H1 (cell line): ENCODE data around the gene KATNA1. TPM values are rescaled to one million over a fixed set of nuclear protein-coding genes. Genes with fewer than 3 reads are reported as not detected.

Experiments used
- EGR1 ChIP-seq: IDR thresholded peaks from 2 replicates; pipeline ENCODE4 v1.6.1; 2011; ENCODE audit warnings: low read depth, low read length, borderline replicate concordance
- GTF2F1 ChIP-seq: IDR thresholded peaks from 2 replicates; pipeline ENCODE4 v1.6.1; 2012; ENCODE audit warnings: low read depth, low read length, improper control_type of control experiment, borderline replicate concordance
- MAX ChIP-seq: IDR thresholded peaks from 2 replicates; pipeline ENCODE4 v1.6.1; 2012; ENCODE audit warnings: inconsistent platforms
- NRF1 ChIP-seq: IDR thresholded peaks from 2 replicates; pipeline ENCODE4 v1.6.1; 2011; ENCODE audit warnings: mild to moderate bottlenecking, low read depth, low read length, improper control_type of control experiment
- PHF8 ChIP-seq: fragments of 200-600 bp; sonication (generic); conservative IDR thresholded peaks from 2 replicates; pipeline ENCODE4 v1.7.1; 2012; ENCODE audit warnings: low read depth, mild to moderate bottlenecking, inconsistent platforms, low read length, moderate library complexity
- TAF1 ChIP-seq: IDR thresholded peaks from 2 replicates; pipeline ENCODE4 v1.6.1; 2011; ENCODE audit warnings: mild to moderate bottlenecking, low read depth, low read length
- TCF12 ChIP-seq: IDR thresholded peaks from 2 replicates; pipeline ENCODE4 v1.6.1; 2011; ENCODE audit warnings: low read depth, mild to moderate bottlenecking, low read length
- polyA plus RNA-seq, 7 experiments: library from polyadenylated mRNA; depleted of rRNA in 3 of 7; stranded (reverse) in 5 of 7; unstranded in 2 of 7; fragments of >200 nt in 5 of 7; fragments of 200-250 nt in 2 of 7; gene quantifications; 1 replicate in 5 of 7; 2 replicates in 1 of 7; 4 replicates in 1 of 7; pipeline versions ENCODE4 v1.2.1 to v1.2.3, GENCODE V29; 2011 to 2013; ENCODE audit warnings: missing spikeins in 2 of 7, mixed read lengths in 2 of 7
- total RNA-seq: library from RNA; stranded (reverse); fragmentation: NEBNext Ultra II Directional; extraction: Animal tissue kit (Norgen Biotek cat#: 25700); gene quantifications from 2 replicates; pipeline ENCODE4 v1.2.1, GENCODE V29; 2021

KATNA1 gene
- total and polyA plus RNA-seq, 2 of the 8 experiments (the other 6 are each of a cell fraction or from before 2014, with no cell fraction given): 7.6 to 20.3 TPM

- TF ChIP-seq MAX: no peak
- no peak for TF ChIP-seq PHF8
- TF ChIP-seq TCF12: no peak
- no peak for TF ChIP-seq EGR1
- TF ChIP-seq TAF1: no peak
- no peak for TF ChIP-seq GTF2F1
- no peak for TF ChIP-seq NRF1
- TF ChIP-seq, all 59 proteins: peak for 0
These were observed 62.4 kb downstream of the KATNA1 start (continued) for GRCh38 chr6:149586149-149586548.
